Sigmoid colon (tissue), 4 donors: ENCODE measurements around the gene ULBP2.

Experiments
- CTCF ChIP-seq, 4 experiments: fragments of 450-650 bp in 3 of 4; fragments of 200-600 bp in 1 of 4; IDR thresholded peaks; one replicate each; pipeline ENCODE4 v1.5.1; 2016 to 2019; ENCODE audit warnings: antibody characterized with exemption in 4 of 4, mild to moderate bottlenecking in 3 of 4, moderate library complexity in 2 of 4
- EP300 ChIP-seq, 4 donors: sonication (generic); formaldehyde crosslinking; IDR thresholded peaks; one replicate each; pipeline ENCODE4 v1.6.1; 2017; ENCODE audit warnings: antibody characterized with exemption in 4 of 4
- POLR2A ChIP-seq, 2 donors: fragments of 450-650 bp; IDR thresholded peaks; one replicate each; pipeline ENCODE4 v1.6.1; 2016; ENCODE audit warnings: antibody characterized with exemption in 2 of 2, mild to moderate bottlenecking in 2 of 2, moderate library complexity in 2 of 2

GRCh38 chr6:149978610-149979009 lies 36.8 kb downstream of the ULBP2 start:
- TF ChIP-seq POLR2A (IDR thresholded peaks at IDR 0.05) (no peak), CTCF (IDR thresholded peaks at IDR 0.05) (no peak), EP300 (IDR thresholded peaks at IDR 0.05) (no peak)
